H1 (cell line): ENCODE measurements around the gene DNAJB5. TPM values are rescaled to one million over a fixed set of nuclear protein-coding genes. Genes with fewer than 3 reads are reported as not detected.

Experiments used
- BCL11A ChIP-seq, 2 experiments: IDR thresholded peaks; one replicate each; pipeline ENCODE4 v1.6.1; 2011; ENCODE audit warnings: low read depth in 2 of 2, low read length in 2 of 2, mild to moderate bottlenecking in 2 of 2
- EP300 ChIP-seq, 2 experiments: IDR thresholded peaks; 1 replicate in 1 of 2; 2 replicates in 1 of 2; pipeline ENCODE4 v1.6.1; 2011 to 2012; ENCODE audit warnings: low read depth in 2 of 2, low read length in 2 of 2, mild to moderate bottlenecking in 2 of 2, borderline replicate concordance in 1 of 2, inconsistent platforms in 1 of 2, moderate library complexity in 1 of 2
- SP1 ChIP-seq: IDR thresholded peaks from 2 replicates; pipeline ENCODE4 v1.6.1; 2011; ENCODE audit warnings: low read depth, low read length
- SUZ12 ChIP-seq: fragments of 200-600 bp; sonication (generic); IDR thresholded peaks from 2 replicates; pipeline ENCODE4 v1.6.1; 2012; ENCODE audit warnings: mild to moderate bottlenecking, inconsistent platforms, low read length, moderate library complexity, mixed read lengths
- ZNF274 ChIP-seq: IDR thresholded peaks from 2 replicates; pipeline ENCODE4 v1.7.0; 2012; ENCODE audit warnings: low read length, borderline replicate concordance; ENCODE audit errors: extremely low read depth
- polyA plus RNA-seq, 7 experiments: library from polyadenylated mRNA; depleted of rRNA in 3 of 7; stranded (reverse) in 5 of 7; unstranded in 2 of 7; fragments of >200 nt in 5 of 7; fragments of 200-250 nt in 2 of 7; gene quantifications; 1 replicate in 5 of 7; 2 replicates in 1 of 7; 4 replicates in 1 of 7; pipeline versions ENCODE4 v1.2.1 to v1.2.3, GENCODE V29; 2011 to 2013; ENCODE audit warnings: missing spikeins in 2 of 7, mixed read lengths in 2 of 7
- total RNA-seq: library from RNA; stranded (reverse); fragmentation: NEBNext Ultra II Directional; extraction: Animal tissue kit (Norgen Biotek cat#: 25700); gene quantifications from 2 replicates; pipeline ENCODE4 v1.2.1, GENCODE V29; 2021
- TF ChIP-seq, protein P1 (sequence below): fragments of 300-600 bp; sonication (generic); IDR thresholded peaks from 2 replicates; pipeline ENCODE4 v1.7.1; 2012; ENCODE audit warnings: low read length, moderate library complexity, mild to moderate bottlenecking, inconsistent platforms; ENCODE audit not compliant: insufficient replicate concordance

DNAJB5 gene
- total and polyA plus RNA-seq, 2 of the 8 experiments (the other 6 are each of a cell fraction or from before 2014, with no cell fraction given) = 25.0 to 34.1 TPM

GRCh38 chr9:35029241-35029640, 39.7 kb downstream of the DNAJB5 start (continued):
- TF ChIP-seq, protein P1, sequence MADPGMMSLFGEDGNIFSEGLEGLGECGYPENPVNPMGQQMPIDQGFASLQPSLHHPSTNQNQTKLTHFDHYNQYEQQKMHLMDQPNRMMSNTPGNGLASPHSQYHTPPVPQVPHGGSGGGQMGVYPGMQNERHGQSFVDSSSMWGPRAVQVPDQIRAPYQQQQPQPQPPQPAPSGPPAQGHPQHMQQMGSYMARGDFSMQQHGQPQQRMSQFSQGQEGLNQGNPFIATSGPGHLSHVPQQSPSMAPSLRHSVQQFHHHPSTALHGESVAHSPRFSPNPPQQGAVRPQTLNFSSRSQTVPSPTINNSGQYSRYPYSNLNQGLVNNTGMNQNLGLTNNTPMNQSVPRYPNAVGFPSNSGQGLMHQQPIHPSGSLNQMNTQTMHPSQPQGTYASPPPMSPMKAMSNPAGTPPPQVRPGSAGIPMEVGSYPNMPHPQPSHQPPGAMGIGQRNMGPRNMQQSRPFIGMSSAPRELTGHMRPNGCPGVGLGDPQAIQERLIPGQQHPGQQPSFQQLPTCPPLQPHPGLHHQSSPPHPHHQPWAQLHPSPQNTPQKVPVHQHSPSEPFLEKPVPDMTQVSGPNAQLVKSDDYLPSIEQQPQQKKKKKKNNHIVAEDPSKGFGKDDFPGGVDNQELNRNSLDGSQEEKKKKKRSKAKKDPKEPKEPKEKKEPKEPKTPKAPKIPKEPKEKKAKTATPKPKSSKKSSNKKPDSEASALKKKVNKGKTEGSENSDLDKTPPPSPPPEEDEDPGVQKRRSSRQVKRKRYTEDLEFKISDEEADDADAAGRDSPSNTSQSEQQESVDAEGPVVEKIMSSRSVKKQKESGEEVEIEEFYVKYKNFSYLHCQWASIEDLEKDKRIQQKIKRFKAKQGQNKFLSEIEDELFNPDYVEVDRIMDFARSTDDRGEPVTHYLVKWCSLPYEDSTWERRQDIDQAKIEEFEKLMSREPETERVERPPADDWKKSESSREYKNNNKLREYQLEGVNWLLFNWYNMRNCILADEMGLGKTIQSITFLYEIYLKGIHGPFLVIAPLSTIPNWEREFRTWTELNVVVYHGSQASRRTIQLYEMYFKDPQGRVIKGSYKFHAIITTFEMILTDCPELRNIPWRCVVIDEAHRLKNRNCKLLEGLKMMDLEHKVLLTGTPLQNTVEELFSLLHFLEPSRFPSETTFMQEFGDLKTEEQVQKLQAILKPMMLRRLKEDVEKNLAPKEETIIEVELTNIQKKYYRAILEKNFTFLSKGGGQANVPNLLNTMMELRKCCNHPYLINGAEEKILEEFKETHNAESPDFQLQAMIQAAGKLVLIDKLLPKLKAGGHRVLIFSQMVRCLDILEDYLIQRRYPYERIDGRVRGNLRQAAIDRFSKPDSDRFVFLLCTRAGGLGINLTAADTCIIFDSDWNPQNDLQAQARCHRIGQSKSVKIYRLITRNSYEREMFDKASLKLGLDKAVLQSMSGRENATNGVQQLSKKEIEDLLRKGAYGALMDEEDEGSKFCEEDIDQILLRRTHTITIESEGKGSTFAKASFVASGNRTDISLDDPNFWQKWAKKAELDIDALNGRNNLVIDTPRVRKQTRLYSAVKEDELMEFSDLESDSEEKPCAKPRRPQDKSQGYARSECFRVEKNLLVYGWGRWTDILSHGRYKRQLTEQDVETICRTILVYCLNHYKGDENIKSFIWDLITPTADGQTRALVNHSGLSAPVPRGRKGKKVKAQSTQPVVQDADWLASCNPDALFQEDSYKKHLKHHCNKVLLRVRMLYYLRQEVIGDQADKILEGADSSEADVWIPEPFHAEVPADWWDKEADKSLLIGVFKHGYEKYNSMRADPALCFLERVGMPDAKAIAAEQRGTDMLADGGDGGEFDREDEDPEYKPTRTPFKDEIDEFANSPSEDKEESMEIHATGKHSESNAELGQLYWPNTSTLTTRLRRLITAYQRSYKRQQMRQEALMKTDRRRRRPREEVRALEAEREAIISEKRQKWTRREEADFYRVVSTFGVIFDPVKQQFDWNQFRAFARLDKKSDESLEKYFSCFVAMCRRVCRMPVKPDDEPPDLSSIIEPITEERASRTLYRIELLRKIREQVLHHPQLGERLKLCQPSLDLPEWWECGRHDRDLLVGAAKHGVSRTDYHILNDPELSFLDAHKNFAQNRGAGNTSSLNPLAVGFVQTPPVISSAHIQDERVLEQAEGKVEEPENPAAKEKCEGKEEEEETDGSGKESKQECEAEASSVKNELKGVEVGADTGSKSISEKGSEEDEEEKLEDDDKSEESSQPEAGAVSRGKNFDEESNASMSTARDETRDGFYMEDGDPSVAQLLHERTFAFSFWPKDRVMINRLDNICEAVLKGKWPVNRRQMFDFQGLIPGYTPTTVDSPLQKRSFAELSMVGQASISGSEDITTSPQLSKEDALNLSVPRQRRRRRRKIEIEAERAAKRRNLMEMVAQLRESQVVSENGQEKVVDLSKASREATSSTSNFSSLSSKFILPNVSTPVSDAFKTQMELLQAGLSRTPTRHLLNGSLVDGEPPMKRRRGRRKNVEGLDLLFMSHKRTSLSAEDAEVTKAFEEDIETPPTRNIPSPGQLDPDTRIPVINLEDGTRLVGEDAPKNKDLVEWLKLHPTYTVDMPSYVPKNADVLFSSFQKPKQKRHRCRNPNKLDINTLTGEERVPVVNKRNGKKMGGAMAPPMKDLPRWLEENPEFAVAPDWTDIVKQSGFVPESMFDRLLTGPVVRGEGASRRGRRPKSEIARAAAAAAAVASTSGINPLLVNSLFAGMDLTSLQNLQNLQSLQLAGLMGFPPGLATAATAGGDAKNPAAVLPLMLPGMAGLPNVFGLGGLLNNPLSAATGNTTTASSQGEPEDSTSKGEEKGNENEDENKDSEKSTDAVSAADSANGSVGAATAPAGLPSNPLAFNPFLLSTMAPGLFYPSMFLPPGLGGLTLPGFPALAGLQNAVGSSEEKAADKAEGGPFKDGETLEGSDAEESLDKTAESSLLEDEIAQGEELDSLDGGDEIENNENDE = no peak
- TF ChIP-seq EP300 (IDR thresholded peaks at IDR 0.05; ENCODE audit: borderline replicate concordance in 1 of 2, low read depth in 2 of 2, low read length in 2 of 2) (no peak), BCL11A (IDR thresholded peaks at IDR 0.05; ENCODE audit: low read depth in 2 of 2, low read length in 2 of 2) (no peak), SP1 (no peak), SUZ12 (no peak), ZNF274 (no peak)
